Fibroblast of pulmonary artery (primary cell): Measurements from ENCODE around the gene NOCT.

Experiments used
- DNase-seq: peaks from one replicate; pipeline ENCODE4 v3.0.0-alpha.2; 2010; ENCODE audit warnings: low read depth
- H3K4me3 ChIP-seq: replicated peaks from 2 replicates; pipeline ENCODE4 v1.5.1; 2011; ENCODE audit warnings: low read depth, mild to moderate bottlenecking, control low read depth, low read length, moderate library complexity
- TF ChIP-seq, protein P1 (sequence below): IDR thresholded peaks from 2 replicates; pipeline ENCODE4 v1.5.1; 2011; ENCODE audit warnings: mild to moderate bottlenecking, control low read depth, low read length, inconsistent platforms; ENCODE audit errors: missing control alignments

NOCT gene

GRCh38 chr4:138978028-138978585, 37.5 kb upstream of the NOCT start:
- H3K4me3 ChIP-seq: no peak overlapping the region
- TF ChIP-seq, protein P1, sequence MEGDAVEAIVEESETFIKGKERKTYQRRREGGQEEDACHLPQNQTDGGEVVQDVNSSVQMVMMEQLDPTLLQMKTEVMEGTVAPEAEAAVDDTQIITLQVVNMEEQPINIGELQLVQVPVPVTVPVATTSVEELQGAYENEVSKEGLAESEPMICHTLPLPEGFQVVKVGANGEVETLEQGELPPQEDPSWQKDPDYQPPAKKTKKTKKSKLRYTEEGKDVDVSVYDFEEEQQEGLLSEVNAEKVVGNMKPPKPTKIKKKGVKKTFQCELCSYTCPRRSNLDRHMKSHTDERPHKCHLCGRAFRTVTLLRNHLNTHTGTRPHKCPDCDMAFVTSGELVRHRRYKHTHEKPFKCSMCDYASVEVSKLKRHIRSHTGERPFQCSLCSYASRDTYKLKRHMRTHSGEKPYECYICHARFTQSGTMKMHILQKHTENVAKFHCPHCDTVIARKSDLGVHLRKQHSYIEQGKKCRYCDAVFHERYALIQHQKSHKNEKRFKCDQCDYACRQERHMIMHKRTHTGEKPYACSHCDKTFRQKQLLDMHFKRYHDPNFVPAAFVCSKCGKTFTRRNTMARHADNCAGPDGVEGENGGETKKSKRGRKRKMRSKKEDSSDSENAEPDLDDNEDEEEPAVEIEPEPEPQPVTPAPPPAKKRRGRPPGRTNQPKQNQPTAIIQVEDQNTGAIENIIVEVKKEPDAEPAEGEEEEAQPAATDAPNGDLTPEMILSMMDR: no peak
- DNase-seq: no peak

DNA sequence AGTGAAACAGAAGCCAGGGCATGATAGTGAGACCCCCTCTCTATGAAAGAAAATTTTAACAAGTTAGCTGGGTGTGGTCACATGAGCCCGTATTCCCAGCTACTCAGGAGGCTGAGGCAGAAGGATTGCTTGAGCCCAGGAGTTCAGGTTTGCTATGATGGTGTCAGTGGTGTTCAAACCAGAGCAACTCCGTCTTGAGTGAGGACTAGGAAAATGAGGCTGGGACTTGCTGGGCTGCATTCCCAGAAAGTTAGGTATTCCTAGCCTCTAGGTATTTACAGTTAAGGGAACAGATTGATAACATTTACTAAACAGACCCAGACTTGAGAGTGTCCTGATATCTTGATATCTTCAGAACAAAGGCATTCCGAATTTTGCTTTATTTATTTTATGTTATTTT, 37.0 kb upstream of the NOCT start:
- no peak overlapping the region for H3K4me3 ChIP-seq
- TF ChIP-seq, protein P1: no peak
- no peak for DNase-seq

GRCh38 chr4:138979742-138980141, 35.8 kb upstream of the NOCT start:
- DNase-seq: no peak
- TF ChIP-seq, protein P1: no peak
- no peak overlapping the region for H3K4me3 ChIP-seq

GRCh38 chr4:138981930-138982390, 33.6 kb upstream of the NOCT start:
- DNase-seq: peak; percentile 90
- TF ChIP-seq, protein P1: peak; percentile 56
- no peak overlapping the region for H3K4me3 ChIP-seq

- no peak overlapping the region for H3K4me3 ChIP-seq
- no peak for DNase-seq
Observed at GRCh38 chr4:138982754-138983153, 32.8 kb upstream of the NOCT start.

GRCh38 chr4:138983690-138984089, 31.9 kb upstream of the NOCT start:
- TF ChIP-seq, protein P1: no peak
- DNase-seq: no peak
- no peak overlapping the region for H3K4me3 ChIP-seq

More at GRCh38 chr4:138982754-138983153, 32.8 kb upstream of the NOCT start:
- TF ChIP-seq, protein P1: no peak

DNA sequence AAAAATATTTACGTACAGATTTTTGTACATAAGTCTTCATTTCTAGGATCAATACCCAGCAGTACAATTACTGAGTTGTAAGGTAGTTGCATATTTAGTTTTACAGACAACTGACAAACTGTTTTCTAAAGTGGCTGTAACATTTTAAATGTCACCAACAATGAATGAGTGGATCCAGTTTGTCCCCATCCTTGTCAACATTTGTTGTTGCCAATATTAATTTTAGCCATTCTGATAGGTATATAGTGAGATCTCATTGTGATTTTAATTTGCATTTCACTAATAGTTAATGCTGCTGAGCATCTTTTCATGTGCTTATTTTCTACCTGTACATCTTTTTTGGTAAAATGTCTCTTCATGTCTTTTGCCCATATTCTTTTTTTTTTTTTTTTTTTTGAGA, 30.9 kb upstream of the NOCT start:
- TF ChIP-seq, protein P1: no peak
- no peak overlapping the region for H3K4me3 ChIP-seq
- DNase-seq: no peak
